Heart right ventricle (tissue), 16 donors: ENCODE measurements around the gene ALG12. TPM values are rescaled to one million over a fixed set of nuclear protein-coding genes. Genes with fewer than 3 reads are reported as not detected.

Experiments
- ATAC-seq, 8 donors: fragments of 200-7000 bp; cut with Tn5 transposase; one replicate each; pipeline ENCODE4 v1.9.1; 2020; ENCODE audit warnings: mild to moderate bottlenecking in 8 of 8, moderate library complexity in 8 of 8, moderate number of reproducible peaks in 1 of 8
- DNase-seq, 2 donors: peaks; one replicate each; pipeline ENCODE4 v3.0.0-alpha.2; 2020
- H3K27ac ChIP-seq, 10 donors: fragments of 200-600 bp; sonication (generic) in 2 of 10; one replicate each; pipeline versions ENCODE4 v1.5.0 to v1.8.0; 2020 to 2022; ENCODE audit warnings: mild to moderate bottlenecking in 3 of 10
- H3K27me3 ChIP-seq, 7 donors: fragments of 200-600 bp; one replicate each; pipeline ENCODE4 v1.8.0; 2021 to 2022; ENCODE audit warnings: mild to moderate bottlenecking in 2 of 7
- H3K36me3 ChIP-seq, 9 donors: fragments of 200-600 bp; sonication (generic) in 1 of 9; one replicate each; pipeline versions ENCODE4 v1.5.0 to v1.8.0; 2020 to 2022; ENCODE audit warnings: mild to moderate bottlenecking in 2 of 9
- H3K4me1 ChIP-seq, 9 donors: fragments of 200-600 bp; sonication (generic) in 1 of 9; one replicate each; pipeline versions ENCODE4 v1.5.0 to v1.8.0; 2020 to 2022; ENCODE audit warnings: mild to moderate bottlenecking in 4 of 9
- H3K4me3 ChIP-seq, 10 donors: fragments of 200-600 bp; sonication (generic) in 2 of 10; one replicate each; pipeline versions ENCODE4 v1.5.0 to v1.8.0; 2020 to 2022; ENCODE audit warnings: mild to moderate bottlenecking in 7 of 10, moderate library complexity in 2 of 10
- H3K9me3 ChIP-seq, 11 donors: fragments of 200-600 bp in 10 of 11; sonication (generic) in 2 of 11; one replicate each; pipeline versions ENCODE4 v1.5.0 to v1.8.0; 2013 to 2022; ENCODE audit warnings: mild to moderate bottlenecking in 2 of 11, control low read depth in 1 of 11, moderate library complexity in 1 of 11
- WGBS, 2 donors: extraction: QIAGEN DNeasy Blood & Tissue Kit; methylation state at CpG; one replicate each; pipeline ENCODE4 v1.1.7; 2013; ENCODE audit warnings: inconsistent platforms in 1 of 2; 5-methylcytosine and 5-hydroxymethylcytosine counted together
- intact Hi-C, 10 donors: fragments of 100-400 bp; cut with DNase I; formaldehyde crosslinking; loops; one replicate each; pipeline versions ENCODE4 v1.11.1 to v1.14.2; 2022
- polyA plus RNA-seq, 2 donors: library from polyadenylated mRNA; stranded (reverse); fragments of 200-250 nt; gene quantifications; one replicate each; pipeline ENCODE4 v1.2.3, GENCODE V29; 2013
- total RNA-seq, 10 donors: library from RNA; stranded (reverse); fragmentation: NEBNext Ultra II Directional in 3 of 10; extraction: Animal tissue kit (Norgen Biotek cat#: 25700) in 3 of 10; gene quantifications; one replicate each; pipeline versions ENCODE4 v1.2.1 to v1.2.4, GENCODE V29; 2021 to 2023
- TF ChIP-seq, protein P1 (sequence below), 9 donors: fragments of 200-600 bp; sonication (generic) in 2 of 9; IDR thresholded peaks; one replicate each; pipeline versions ENCODE4 v1.5.0 to v1.8.0; 2021 to 2022; ENCODE audit warnings: antibody characterized with exemption in 9 of 9, mild to moderate bottlenecking in 5 of 9, moderate library complexity in 1 of 9
- donor health status: Arrhythmogenic right ventricular cardiomyopathy.
- donor health status: ischemic (EF 13 %, LVEDD 7.1; RV severe dilation, severe dysfunction).
- donor health status: healthy with polysubstance abuse.
- donor health status: DM: no; HTN: yes; CAD: no.
- donor health status: DM: no; HTN: no; CAD: no.
- donor health status: ischemic (EF 25% LVEDD 6.9; RV normal size, moderate dysfunction).
- donor health status: ischemic (EF 25% LVEDD 5.7; RV mildly dilated, moderate dysfunction).
- donor health status: healthy.
- donor health status: DM: yes; HTN: yes; CAD: no.
- donor health status: Ischemic cardiomyopathy.
- donor health status: ischemic (EF 35%, LVEDD 5.7; RV mildly dilated, moderate dysfunction).
- donor health status: nonischemic (EF 11% LVEDD 7.7; RV severe dilation, severe dysfunction).
- donor health status: DM: yes; HTN: yes; CAD: no.
- donor health status: PGD.
- donor health status: ischemic (EF 29% LVEDD 5.4; RV normal size, mild dysfunction).
- donor health status: nonischemic (EF 23%, LVEDD 6.1; RV moderate dilation, normal function).

The ALG12 gene
- total and polyA plus RNA-seq, 12 donors, result 9.6 to 19.8 (median 14.1) TPM

DNA sequence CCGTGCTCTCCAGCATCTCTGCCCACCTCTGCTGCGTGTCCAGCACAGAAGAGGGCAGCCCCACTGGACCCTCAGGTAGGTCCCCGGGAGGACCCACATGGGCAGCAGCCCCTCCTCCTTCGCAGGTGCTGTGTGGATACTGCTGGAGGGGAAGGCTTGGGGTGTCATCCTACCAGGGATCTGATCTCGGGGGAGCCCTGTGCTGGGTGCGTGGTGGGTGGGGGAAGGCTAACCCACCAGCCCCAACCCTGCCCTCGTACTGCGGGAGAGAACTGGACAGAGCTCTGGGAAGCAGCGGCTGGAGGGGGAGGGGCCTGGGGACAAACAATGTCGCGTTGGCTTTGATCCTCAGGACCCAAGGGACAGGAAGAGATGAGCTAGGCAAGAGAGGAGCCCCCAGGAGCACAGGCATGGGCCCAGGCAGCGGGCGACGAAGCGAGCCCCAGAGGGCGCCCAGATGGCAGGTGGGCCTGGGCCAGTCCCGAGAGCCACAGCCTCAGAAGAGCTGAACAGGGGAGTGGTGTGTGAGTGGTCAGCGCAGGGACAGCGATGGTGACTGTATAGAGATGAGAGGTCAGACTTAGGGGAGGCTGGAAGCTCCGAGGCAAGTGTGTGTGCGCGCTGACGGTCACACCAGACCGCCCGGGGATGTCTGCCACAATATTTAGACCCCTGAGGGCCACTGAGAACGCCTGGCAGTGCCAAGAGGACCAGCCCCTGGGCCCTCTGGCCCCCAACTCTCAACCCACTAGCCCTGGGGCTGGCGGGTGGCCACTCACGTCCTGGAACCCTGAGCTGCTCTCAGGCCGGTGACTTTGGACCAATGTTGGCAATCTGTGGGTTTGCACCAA is 40.9 kb upstream of the ALG12 start:
- Histone ChIP-seq H3K4me3 (peak overlapping the region; percentile 30 to 97 (median 88)), H3K4me1 (peaks cover 39 to 61% (median 51%) of the 10 kb centered on the region in 9 donors), H3K9me3 (no peaks in the 10 kb centered on the region), H3K36me3 (peaks cover 0 to 28% (median 17%) of the 10 kb centered on the region in 9 donors), H3K27me3 (no peaks in the 10 kb centered on the region), H3K27ac (peak overlapping the region in 9 of 10 donors; percentile 85 to 99 (median 98))
- DNase-seq (peak; percentile 26 to 32), ATAC-seq (no peak)
- WGBS, 2 donors, result 66 to 70% methylated on average over 29 of the region's 29 CpGs
- intact Hi-C loops, result no loop called here
- TF ChIP-seq, protein P1, sequence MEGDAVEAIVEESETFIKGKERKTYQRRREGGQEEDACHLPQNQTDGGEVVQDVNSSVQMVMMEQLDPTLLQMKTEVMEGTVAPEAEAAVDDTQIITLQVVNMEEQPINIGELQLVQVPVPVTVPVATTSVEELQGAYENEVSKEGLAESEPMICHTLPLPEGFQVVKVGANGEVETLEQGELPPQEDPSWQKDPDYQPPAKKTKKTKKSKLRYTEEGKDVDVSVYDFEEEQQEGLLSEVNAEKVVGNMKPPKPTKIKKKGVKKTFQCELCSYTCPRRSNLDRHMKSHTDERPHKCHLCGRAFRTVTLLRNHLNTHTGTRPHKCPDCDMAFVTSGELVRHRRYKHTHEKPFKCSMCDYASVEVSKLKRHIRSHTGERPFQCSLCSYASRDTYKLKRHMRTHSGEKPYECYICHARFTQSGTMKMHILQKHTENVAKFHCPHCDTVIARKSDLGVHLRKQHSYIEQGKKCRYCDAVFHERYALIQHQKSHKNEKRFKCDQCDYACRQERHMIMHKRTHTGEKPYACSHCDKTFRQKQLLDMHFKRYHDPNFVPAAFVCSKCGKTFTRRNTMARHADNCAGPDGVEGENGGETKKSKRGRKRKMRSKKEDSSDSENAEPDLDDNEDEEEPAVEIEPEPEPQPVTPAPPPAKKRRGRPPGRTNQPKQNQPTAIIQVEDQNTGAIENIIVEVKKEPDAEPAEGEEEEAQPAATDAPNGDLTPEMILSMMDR (IDR thresholded peaks at IDR 0.05), result no peak

DNA sequence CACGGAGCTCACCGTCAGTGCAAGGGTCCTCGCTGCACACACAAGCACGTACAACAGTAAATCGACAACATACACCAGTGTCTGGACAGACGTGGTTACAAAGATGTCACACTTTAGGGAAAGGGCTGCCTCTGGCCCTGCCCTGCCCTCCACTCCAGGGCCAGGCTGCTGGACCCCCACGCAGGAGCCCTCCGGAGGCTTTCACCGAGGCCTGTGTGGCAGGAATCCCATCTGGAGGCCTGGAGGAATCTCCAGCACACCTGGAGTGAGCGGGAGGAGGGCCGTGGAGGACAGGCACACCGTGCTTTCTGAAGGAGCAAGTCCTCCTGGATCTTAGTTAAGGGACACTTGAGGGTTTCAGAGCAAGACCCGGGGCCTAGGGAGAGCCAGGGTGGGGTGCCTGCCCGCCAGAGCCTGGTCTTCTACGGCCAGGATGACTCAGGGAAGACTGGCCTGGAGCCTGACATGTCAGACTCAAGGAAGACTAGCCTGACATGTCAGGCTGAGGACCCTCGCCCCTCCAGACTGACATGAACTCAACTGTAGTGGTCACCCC is 40.2 kb upstream of the ALG12 start:
- 88 to 90% methylated on average over 16 of the region's 16 CpGs for WGBS, 2 donors
- H3K4me3 ChIP-seq, result no peak overlapping the region
- TF ChIP-seq, protein P1 (IDR thresholded peaks at IDR 0.05), result no peak
- DNase-seq (peak in 1 of 2 donors; percentile 8), ATAC-seq (no peak)
- peaks cover 0 to 21% (median 10%) of the 10 kb centered on the region in 9 donors for H3K36me3 ChIP-seq
- no peaks in the 10 kb centered on the region for H3K9me3 ChIP-seq
- intact Hi-C loops, result no loop called here
- H3K27me3 ChIP-seq, result no peaks in the 10 kb centered on the region
- peak overlapping the region in 1 of 10 donors; percentile 98 for H3K27ac ChIP-seq
- peaks cover 39 to 61% (median 51%) of the 10 kb centered on the region in 9 donors for H3K4me1 ChIP-seq

DNA sequence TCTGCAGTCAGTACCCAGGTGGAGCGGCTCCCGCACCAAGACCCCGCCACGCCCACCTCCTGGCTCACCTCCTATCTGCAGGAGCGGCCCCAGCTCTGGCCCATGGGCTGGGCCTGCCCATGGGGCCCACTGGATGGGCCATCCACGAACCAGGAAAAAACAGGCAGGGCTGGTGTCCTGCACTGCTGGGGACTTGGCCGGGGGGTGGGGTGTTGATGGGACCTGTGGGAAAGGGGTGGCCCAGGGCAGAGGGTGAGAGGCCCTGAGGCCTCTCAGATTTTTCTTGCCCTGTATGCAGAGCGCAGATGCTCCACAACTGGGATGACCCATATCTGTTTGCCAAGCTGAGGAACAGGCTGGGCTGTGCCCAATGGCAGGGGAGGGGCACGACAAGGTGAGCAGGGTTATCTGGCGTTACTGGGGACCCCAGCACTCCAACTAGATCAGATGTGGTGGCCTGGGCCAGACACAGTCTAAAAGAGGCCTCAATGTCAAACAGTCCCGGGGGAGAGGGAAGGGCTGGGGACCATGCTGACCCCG is 39.7 kb upstream of the ALG12 start:
- 83 to 90% methylated on average over 12 of the region's 12 CpGs for WGBS, 2 donors
- Histone ChIP-seq H3K27ac (no peak overlapping the region), H3K4me1 (peaks cover 37 to 61% (median 51%) of the 10 kb centered on the region in 9 donors), H3K27me3 (no peaks in the 10 kb centered on the region), H3K36me3 (peaks cover 0 to 15% (median 5%) of the 10 kb centered on the region in 9 donors), H3K4me3 (no peak overlapping the region), H3K9me3 (no peaks in the 10 kb centered on the region)
- ATAC-seq (no peak), DNase-seq (peak in 1 of 2 donors; percentile 9)
- intact Hi-C loops, result no loop called here
- TF ChIP-seq, protein P1 (IDR thresholded peaks at IDR 0.05), result no peak
